GM23338 (cell line): ENCODE measurements around the gene RRH. TPM values are rescaled to one million over a fixed set of nuclear protein-coding genes. Genes with fewer than 3 reads are reported as not detected.

Experiments
- ATAC-seq: fragments of 200-7000 bp; cut with Tn5 transposase; 3 replicates; pipeline ENCODE4 v1.9.1; 2020
- DNase-seq: peaks from one replicate; pipeline ENCODE4 v3.0.0-alpha.2; 2015; ENCODE audit warnings: low spot score
- H2AFZ ChIP-seq: fragments of 200-600 bp; sonication (generic); 2 replicates; pipeline ENCODE4 v1.8.0; 2016; ENCODE audit warnings: antibody characterized with exemption, mild to moderate bottlenecking, moderate library complexity
- H3F3A ChIP-seq: fragments of 200-600 bp; sonication (generic); replicated peaks from 2 replicates; pipeline ENCODE4 v1.8.0; 2017; ENCODE audit warnings: antibody characterized with exemption, mixed run types, low read depth
- H3K27ac ChIP-seq: fragments of 200-600 bp; sonication (generic); 2 replicates; pipeline ENCODE4 v1.6.1; 2016; ENCODE audit warnings: low read depth
- H3K27me3 ChIP-seq: fragments of 200-600 bp; sonication (generic); 2 replicates; pipeline ENCODE4 v1.8.0; 2016; ENCODE audit warnings: mild to moderate bottlenecking, mixed run types, moderate library complexity; ENCODE audit not compliant: insufficient read depth
- H3K36me3 ChIP-seq: fragments of 200-600 bp; sonication (generic); 2 replicates; pipeline ENCODE4 v1.8.0; 2016; ENCODE audit warnings: mild to moderate bottlenecking; ENCODE audit not compliant: insufficient read depth
- H3K4me1 ChIP-seq: fragments of 200-600 bp; sonication (generic); 2 replicates; pipeline ENCODE4 v1.8.0; 2016; ENCODE audit warnings: mild to moderate bottlenecking, moderate library complexity; ENCODE audit not compliant: insufficient read depth
- H3K4me2 ChIP-seq: fragments of 200-600 bp; sonication (generic); 2 replicates; pipeline ENCODE4 v1.7.1; 2017; ENCODE audit warnings: mixed run types
- H3K4me3 ChIP-seq: fragments of 200-600 bp; sonication (generic); 2 replicates; pipeline ENCODE4 v1.6.1; 2016; ENCODE audit warnings: mixed run types
- H3K79me2 ChIP-seq: fragments of 200-600 bp; sonication (generic); replicated peaks from 2 replicates; pipeline ENCODE4 v1.8.0; 2017; ENCODE audit warnings: mild to moderate bottlenecking; ENCODE audit not compliant: insufficient read depth
- H3K9me2 ChIP-seq: fragments of 200-600 bp; sonication (generic); 2 replicates; pipeline ENCODE4 v1.8.0; 2017; ENCODE audit not compliant: insufficient read depth
- H4K20me1 ChIP-seq: fragments of 200-600 bp; sonication (generic); replicated peaks from 2 replicates; pipeline ENCODE4 v1.8.0; 2017; ENCODE audit warnings: mild to moderate bottlenecking; ENCODE audit not compliant: insufficient read depth
- H3K27ac Mint-ChIP-seq: 2 replicates; pipeline ENCODE4 v1.8.0; 2020; ENCODE audit warnings: inconsistent platforms, mild to moderate bottlenecking, moderate library complexity, mixed read lengths
- H3K27me3 Mint-ChIP-seq: 3 replicates; pipeline ENCODE4 v1.8.0; 2022; ENCODE audit warnings: low read depth, mild to moderate bottlenecking, moderate library complexity, mixed read lengths, inconsistent platforms; ENCODE audit not compliant: insufficient read depth, poor library complexity
- H3K36me3 Mint-ChIP-seq: 3 replicates; pipeline ENCODE4 v1.8.0; 2021; ENCODE audit warnings: low read depth, mild to moderate bottlenecking, inconsistent platforms, moderate library complexity, mixed read lengths
- H3K4me1 Mint-ChIP-seq: 3 replicates; pipeline ENCODE4 v1.8.0; 2020; ENCODE audit warnings: mild to moderate bottlenecking, inconsistent platforms, mixed read lengths
- H3K4me3 Mint-ChIP-seq: 3 replicates; pipeline ENCODE4 v1.8.0; 2021; ENCODE audit warnings: moderate library complexity, mild to moderate bottlenecking, inconsistent platforms, mixed read lengths
- H3K9me3 Mint-ChIP-seq: 3 replicates; pipeline ENCODE4 v1.8.0; 2020; ENCODE audit warnings: moderate library complexity, mild to moderate bottlenecking, inconsistent platforms, mixed read lengths
- CREB1 ChIP-seq: fragments of 250-450 bp; sonication (Bioruptor Pico); IDR thresholded peaks from 2 replicates; pipeline ENCODE4 v1.5.0; 2020; ENCODE audit warnings: low read depth, mild to moderate bottlenecking, moderate library complexity
- ETS1 ChIP-seq: IDR thresholded peaks from 2 replicates; pipeline ENCODE4 v1.6.1; 2016; ENCODE audit warnings: antibody characterized with exemption
- EZH2 ChIP-seq: fragments of 200-600 bp; sonication (generic); IDR thresholded peaks from one replicate; pipeline ENCODE4 v1.8.0; 2017; ENCODE audit warnings: antibody characterized with exemption, mild to moderate bottlenecking, low read depth; ENCODE audit not compliant: unreplicated experiment
- EZH2phosphoT487 ChIP-seq: fragments of 200-600 bp; sonication (generic); IDR thresholded peaks from one replicate; pipeline ENCODE4 v1.8.1; 2018; ENCODE audit warnings: antibody characterized with exemption; ENCODE audit not compliant: unreplicated experiment
- JUNB ChIP-seq: IDR thresholded peaks from one replicate; pipeline ENCODE4 v1.6.1; 2016; ENCODE audit warnings: antibody characterized with exemption; ENCODE audit not compliant: unreplicated experiment
- NANOG ChIP-seq: IDR thresholded peaks from 2 replicates; pipeline ENCODE4 v1.6.1; 2016; ENCODE audit warnings: antibody characterized with exemption, borderline replicate concordance
- POLR2AphosphoS5 ChIP-seq: IDR thresholded peaks from 2 replicates; pipeline ENCODE4 v1.6.1; 2016; ENCODE audit warnings: antibody characterized with exemption, low read depth
- REST ChIP-seq: IDR thresholded peaks from one replicate; pipeline ENCODE4 v1.6.1; 2018; ENCODE audit warnings: antibody characterized with exemption; ENCODE audit not compliant: unreplicated experiment
- STAT1 ChIP-seq: IDR thresholded peaks from one replicate; pipeline ENCODE4 v1.6.1; 2016; ENCODE audit warnings: antibody characterized with exemption; ENCODE audit not compliant: unreplicated experiment
- ZNF114 ChIP-seq: fragments of 250-450 bp; sonication (Bioruptor Pico); IDR thresholded peaks from 2 replicates; pipeline ENCODE4 v1.5.0; 2020; ENCODE audit warnings: mild to moderate bottlenecking, moderate library complexity
- ZNF331 ChIP-seq: fragments of 250-450 bp; sonication (Bioruptor Pico); IDR thresholded peaks from 2 replicates; pipeline ENCODE4 v1.5.0; 2020; ENCODE audit warnings: low read depth, mild to moderate bottlenecking, moderate library complexity
- polyA plus RNA-seq: library from polyadenylated mRNA; unstranded; fragments of >200 nt; fragmentation: Nextera tagmentation; extraction: Ambion mirVana; gene quantifications from 2 replicates; pipeline ENCODE4 v1.2.1, GENCODE V29; 2016
- total RNA-seq: library from RNA; depleted of rRNA; stranded (reverse); fragments of >200 nt; shearing (Covaris generic); gene quantifications from 2 replicates; pipeline ENCODE4 v1.2.3, GENCODE V29; 2014
- TF ChIP-seq, protein P1 (sequence below): fragments of 250-450 bp; sonication (Bioruptor Pico); IDR thresholded peaks from 2 replicates; pipeline ENCODE4 v1.5.0; 2020; ENCODE audit warnings: mild to moderate bottlenecking, moderate library complexity
- TF ChIP-seq, protein P2 (sequence below), 2 experiments: fragments of 200-600 bp in 1 of 2; sonication (generic) in 1 of 2; conservative IDR thresholded peaks; 2 replicates each; pipeline versions ENCODE4 v1.5.1 to v1.6.1; 2016 to 2017; ENCODE audit warnings: antibody characterized with exemption in 2 of 2, low read depth in 2 of 2, mild to moderate bottlenecking in 2 of 2, moderate library complexity in 1 of 2

The RRH gene
- total and polyA plus RNA-seq, 2 experiments from 2014 or later = not detected

- Histone ChIP-seq H3K4me3 (no peak overlapping the region), H3F3A (no peaks in the 10 kb centered on the region), H3K27me3 (no peaks in the 10 kb centered on the region), H3K79me2 (no peaks in the 10 kb centered on the region), H4K20me1 (no peaks in the 10 kb centered on the region), H3K36me3 (no peaks in the 10 kb centered on the region), H3K4me2 (no peak overlapping the region), H3K9me2 (no peaks in the 10 kb centered on the region), H3K4me1 (no peaks in the 10 kb centered on the region), H3K27ac (no peak overlapping the region), H2AFZ (no peak overlapping the region)
- DNase-seq = no peak
- Mint-ChIP-seq H3K27me3 (no peaks in the 10 kb centered on the region), H3K36me3 (no peaks in the 10 kb centered on the region), H3K4me1 (no peaks in the 10 kb centered on the region), H3K4me3 (no peak overlapping the region), H3K9me3 (no peaks in the 10 kb centered on the region), H3K27ac (no peak overlapping the region)
- no peak for ATAC-seq
- TF ChIP-seq, protein P1, sequence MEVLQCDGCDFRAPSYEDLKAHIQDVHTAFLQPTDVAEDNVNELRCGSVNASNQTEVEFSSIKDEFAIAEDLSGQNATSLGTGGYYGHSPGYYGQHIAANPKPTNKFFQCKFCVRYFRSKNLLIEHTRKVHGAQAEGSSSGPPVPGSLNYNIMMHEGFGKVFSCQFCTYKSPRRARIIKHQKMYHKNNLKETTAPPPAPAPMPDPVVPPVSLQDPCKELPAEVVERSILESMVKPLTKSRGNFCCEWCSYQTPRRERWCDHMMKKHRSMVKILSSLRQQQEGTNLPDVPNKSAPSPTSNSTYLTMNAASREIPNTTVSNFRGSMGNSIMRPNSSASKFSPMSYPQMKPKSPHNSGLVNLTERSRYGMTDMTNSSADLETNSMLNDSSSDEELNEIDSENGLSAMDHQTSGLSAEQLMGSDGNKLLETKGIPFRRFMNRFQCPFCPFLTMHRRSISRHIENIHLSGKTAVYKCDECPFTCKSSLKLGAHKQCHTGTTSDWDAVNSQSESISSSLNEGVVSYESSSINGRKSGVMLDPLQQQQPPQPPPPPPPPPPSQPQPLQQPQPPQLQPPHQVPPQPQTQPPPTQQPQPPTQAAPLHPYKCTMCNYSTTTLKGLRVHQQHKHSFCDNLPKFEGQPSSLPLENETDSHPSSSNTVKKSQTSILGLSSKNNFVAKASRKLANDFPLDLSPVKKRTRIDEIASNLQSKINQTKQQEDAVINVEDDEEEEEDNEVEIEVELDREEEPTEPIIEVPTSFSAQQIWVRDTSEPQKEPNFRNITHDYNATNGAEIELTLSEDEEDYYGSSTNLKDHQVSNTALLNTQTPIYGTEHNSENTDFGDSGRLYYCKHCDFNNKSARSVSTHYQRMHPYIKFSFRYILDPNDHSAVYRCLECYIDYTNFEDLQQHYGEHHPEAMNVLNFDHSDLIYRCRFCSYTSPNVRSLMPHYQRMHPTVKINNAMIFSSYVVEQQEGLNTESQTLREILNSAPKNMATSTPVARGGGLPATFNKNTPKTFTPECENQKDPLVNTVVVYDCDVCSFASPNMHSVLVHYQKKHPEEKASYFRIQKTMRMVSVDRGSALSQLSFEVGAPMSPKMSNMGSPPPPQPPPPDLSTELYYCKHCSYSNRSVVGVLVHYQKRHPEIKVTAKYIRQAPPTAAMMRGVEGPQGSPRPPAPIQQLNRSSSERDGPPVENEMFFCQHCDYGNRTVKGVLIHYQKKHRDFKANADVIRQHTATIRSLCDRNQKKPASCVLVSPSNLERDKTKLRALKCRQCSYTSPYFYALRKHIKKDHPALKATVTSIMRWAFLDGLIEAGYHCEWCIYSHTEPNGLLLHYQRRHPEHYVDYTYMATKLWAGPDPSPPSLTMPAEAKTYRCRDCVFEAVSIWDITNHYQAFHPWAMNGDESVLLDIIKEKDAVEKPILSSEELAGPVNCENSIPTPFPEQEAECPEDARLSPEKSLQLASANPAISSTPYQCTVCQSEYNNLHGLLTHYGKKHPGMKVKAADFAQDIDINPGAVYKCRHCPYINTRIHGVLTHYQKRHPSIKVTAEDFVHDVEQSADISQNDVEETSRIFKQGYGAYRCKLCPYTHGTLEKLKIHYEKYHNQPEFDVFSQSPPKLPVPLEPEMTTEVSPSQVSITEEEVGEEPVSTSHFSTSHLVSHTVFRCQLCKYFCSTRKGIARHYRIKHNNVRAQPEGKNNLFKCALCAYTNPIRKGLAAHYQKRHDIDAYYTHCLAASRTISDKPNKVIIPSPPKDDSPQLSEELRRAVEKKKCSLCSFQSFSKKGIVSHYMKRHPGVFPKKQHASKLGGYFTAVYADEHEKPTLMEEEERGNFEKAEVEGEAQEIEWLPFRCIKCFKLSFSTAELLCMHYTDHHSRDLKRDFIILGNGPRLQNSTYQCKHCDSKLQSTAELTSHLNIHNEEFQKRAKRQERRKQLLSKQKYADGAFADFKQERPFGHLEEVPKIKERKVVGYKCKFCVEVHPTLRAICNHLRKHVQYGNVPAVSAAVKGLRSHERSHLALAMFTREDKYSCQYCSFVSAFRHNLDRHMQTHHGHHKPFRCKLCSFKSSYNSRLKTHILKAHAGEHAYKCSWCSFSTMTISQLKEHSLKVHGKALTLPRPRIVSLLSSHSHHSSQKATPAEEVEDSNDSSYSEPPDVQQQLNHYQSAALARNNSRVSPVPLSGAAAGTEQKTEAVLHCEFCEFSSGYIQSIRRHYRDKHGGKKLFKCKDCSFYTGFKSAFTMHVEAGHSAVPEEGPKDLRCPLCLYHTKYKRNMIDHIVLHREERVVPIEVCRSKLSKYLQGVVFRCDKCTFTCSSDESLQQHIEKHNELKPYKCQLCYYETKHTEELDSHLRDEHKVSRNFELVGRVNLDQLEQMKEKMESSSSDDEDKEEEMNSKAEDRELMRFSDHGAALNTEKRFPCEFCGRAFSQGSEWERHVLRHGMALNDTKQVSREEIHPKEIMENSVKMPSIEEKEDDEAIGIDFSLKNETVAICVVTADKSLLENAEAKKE = no peak
- TF ChIP-seq STAT1 (no peak), CREB1 (CRISPR knock-in tag) (no peak), EZH2 (no peak), REST (no peak), JUNB (no peak), POLR2AphosphoS5 (no peak), ZNF331 (CRISPR knock-in tag) (no peak), NANOG (no peak), ZNF114 (no peak), ETS1 (no peak), EZH2phosphoT487 (no peak)
- TF ChIP-seq, protein P2, sequence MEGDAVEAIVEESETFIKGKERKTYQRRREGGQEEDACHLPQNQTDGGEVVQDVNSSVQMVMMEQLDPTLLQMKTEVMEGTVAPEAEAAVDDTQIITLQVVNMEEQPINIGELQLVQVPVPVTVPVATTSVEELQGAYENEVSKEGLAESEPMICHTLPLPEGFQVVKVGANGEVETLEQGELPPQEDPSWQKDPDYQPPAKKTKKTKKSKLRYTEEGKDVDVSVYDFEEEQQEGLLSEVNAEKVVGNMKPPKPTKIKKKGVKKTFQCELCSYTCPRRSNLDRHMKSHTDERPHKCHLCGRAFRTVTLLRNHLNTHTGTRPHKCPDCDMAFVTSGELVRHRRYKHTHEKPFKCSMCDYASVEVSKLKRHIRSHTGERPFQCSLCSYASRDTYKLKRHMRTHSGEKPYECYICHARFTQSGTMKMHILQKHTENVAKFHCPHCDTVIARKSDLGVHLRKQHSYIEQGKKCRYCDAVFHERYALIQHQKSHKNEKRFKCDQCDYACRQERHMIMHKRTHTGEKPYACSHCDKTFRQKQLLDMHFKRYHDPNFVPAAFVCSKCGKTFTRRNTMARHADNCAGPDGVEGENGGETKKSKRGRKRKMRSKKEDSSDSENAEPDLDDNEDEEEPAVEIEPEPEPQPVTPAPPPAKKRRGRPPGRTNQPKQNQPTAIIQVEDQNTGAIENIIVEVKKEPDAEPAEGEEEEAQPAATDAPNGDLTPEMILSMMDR (conservative IDR thresholded peaks at IDR 0.05; ENCODE audit: low read depth in 2 of 2) = no peak
Observed at GRCh38 chr4:109886303-109886702, 58.5 kb downstream of the RRH start.
